Gastrocnemius medialis (tissue), 4 donors: Measurements from ENCODE around the gene SPATA6L.

Experiments
- CTCF ChIP-seq, 5 experiments: fragments of 450-650 bp in 3 of 5; fragments of 200-600 bp in 2 of 5; sonication (generic) in 2 of 5; IDR thresholded peaks in 4 of 5; conservative IDR thresholded peaks in 1 of 5; 1 replicate in 4 of 5; 2 replicates in 1 of 5; pipeline ENCODE4 v1.5.1; 2016 to 2019; ENCODE audit warnings: antibody characterized with exemption in 5 of 5, mild to moderate bottlenecking in 3 of 5, moderate library complexity in 3 of 5
- POLR2A ChIP-seq, 2 donors: fragments of 450-650 bp; IDR thresholded peaks; one replicate each; pipeline ENCODE4 v1.6.1; 2017; ENCODE audit warnings: antibody characterized with exemption in 2 of 2, mild to moderate bottlenecking in 2 of 2, moderate library complexity in 2 of 2

GRCh38 chr9:4594545-4594944 is 71.7 kb downstream of the SPATA6L start:
- no peak for TF ChIP-seq CTCF (IDR thresholded peaks at IDR 0.05 in 4 of 5, conservative IDR thresholded peaks at IDR 0.05 in 1 of 5)
- no peak for TF ChIP-seq POLR2A (IDR thresholded peaks at IDR 0.05)
